GM12874 (cell line): ENCODE data around the gene FARP1.

ENCODE experiments used
- CTCF ChIP-seq: IDR thresholded peaks from 2 replicates; pipeline ENCODE4 v1.5.1; 2011; ENCODE audit warnings: low read depth, mild to moderate bottlenecking, control low read depth, low read length, moderate library complexity; ENCODE audit not compliant: insufficient read depth

Gene FARP1

GRCh38 chr13:98325724-98326123 is 182.8 kb downstream of the FARP1 start:
- no peak for TF ChIP-seq CTCF

GRCh38 chr13:98326291-98326690 is 183.4 kb downstream of the FARP1 start:
- no peak for TF ChIP-seq CTCF

GRCh38 chr13:98327371-98328270 is 184.7 kb downstream of the FARP1 start:
- TF ChIP-seq CTCF: no peak

- TF ChIP-seq CTCF: no peak
These were observed 185.6 kb downstream of the FARP1 start for GRCh38 chr13:98328511-98328910.

- no peak for TF ChIP-seq CTCF
These were observed 189.3 kb downstream of the FARP1 start for GRCh38 chr13:98332222-98332621.

GRCh38 chr13:98332691-98333090 is 189.8 kb downstream of the FARP1 start:
- no peak for TF ChIP-seq CTCF

GRCh38 chr13:98333486-98333885 is 190.6 kb downstream of the FARP1 start:
- TF ChIP-seq CTCF: no peak
